Tibial nerve (tissue), 4 donors: ENCODE data around the gene NUDCD2. TPM values are rescaled to one million over a fixed set of nuclear protein-coding genes. Genes with fewer than 3 reads are reported as not detected.

Experiments
- small RNA-seq: library from RNA; depleted of rRNA; stranded (forward); fragments of <200 nt; gene quantifications from one replicate; pipeline ENCODE3, GENCODE V24; 2016
- total RNA-seq, 4 donors: library from RNA; depleted of rRNA; stranded (reverse); fragments of >200 nt; gene quantifications; one replicate each; pipeline ENCODE4 v1.1.0, GENCODE V29; 2016

Gene NUDCD2
- total RNA-seq, 4 donors from 2014 or later = 4.6 to 14.5 (median 5.5) TPM

Small RNAs within 50 kb of the gene (small RNA-seq; reads per million reads assigned to genes)
- not detected for gene AC008723.1

Other genes starting within 250 kb of the NUDCD2 start
- gene CCNG1, start 22.5 kb downstream of the NUDCD2 start, total RNA-seq = 100 to 1,000 TPM; 103 to 146 (median 113) TPM
- 1 to 10 TPM in 1 of 4 donors, under 1 TPM in 3; 0.66 to 1.0 (median 0.84) TPM for gene HMMR, start 530 bp upstream of the NUDCD2 start, total RNA-seq
- 10 to 100 TPM; 23.7 to 52.9 (median 28.9) TPM for gene MAT2B, start 45.5 kb upstream of the NUDCD2 start, total RNA-seq